HepG2 (cell line): ENCODE data around the gene CNOT2. TPM values are rescaled to one million over a fixed set of nuclear protein-coding genes. Genes with fewer than 3 reads are reported as not detected.

ENCODE experiments used
- ATAC-seq: fragments of 200-7000 bp; cut with Tn5 transposase; 3 replicates; pipeline ENCODE4 v1.9.1; 2020; ENCODE audit warnings: mild to moderate bottlenecking, moderate library complexity
- BruUV-seq: library from RNA; stranded (reverse); fragments of 400-500 nt; replicated peaks from 2 replicates; lab custom pipeline; 2021; lab: Mats Ljungman, UMichigan
- CTCF ChIA-PET: fragments of 300-600 bp; formaldehyde crosslinking; extraction: SDS; loops from one replicate; lab custom pipeline; 2021; ENCODE audit warnings: low total read pairs, inconsistent platforms, low intra/inter-chr PET ratio; lab: Yijun Ruan, JAX
- POLR2A ChIA-PET: fragments of 350-600 bp; sonication (Branson Sonifier 250); formaldehyde crosslinking; loops from one replicate; lab custom pipeline; 2020; ENCODE audit warnings: antibody characterized with exemption, inconsistent platforms; lab: Yijun Ruan, JAX
- DNase-seq: peaks from one replicate; pipeline ENCODE4 v3.0.0-alpha.2; 2015; ENCODE audit warnings: low spot score
- FAIRE-seq: peaks from 3 replicates; lab custom pipeline; 2011; peaks lifted over from hg19 to GRCh38; lab: Jason Lieb, UNC
- H2AFZ ChIP-seq: one replicate; pipeline ENCODE4 v1.6.1; 2011; ENCODE audit warnings: low read length, inconsistent platforms
- H3K27ac ChIP-seq: fragments of 300-600 bp; 3 replicates; pipeline ENCODE4 v1.8.0; 2011; ENCODE audit warnings: mixed run types, mild to moderate bottlenecking, mixed read lengths, low read length, inconsistent platforms; ENCODE audit not compliant: insufficient read depth; ENCODE audit errors: extremely low read length
- H3K27me3 ChIP-seq, 2 experiments: fragments of 200-600 bp in 1 of 2; 2 replicates in 1 of 2; 3 replicates in 1 of 2; pipeline versions ENCODE4 v1.6.0 to v1.8.0; 2011; ENCODE audit warnings: low read length in 2 of 2, mild to moderate bottlenecking in 2 of 2, moderate library complexity in 2 of 2, inconsistent platforms in 1 of 2; ENCODE audit not compliant: insufficient read depth in 2 of 2, control insufficient read depth in 1 of 2
- H3K36me3 ChIP-seq, 2 experiments: fragments of 200-600 bp in 1 of 2; replicated peaks in 1 of 2; 2 replicates in 1 of 2; 3 replicates in 1 of 2; pipeline versions ENCODE4 v1.5.1 to v1.8.0; 2011; ENCODE audit warnings: low read length in 2 of 2, inconsistent platforms in 1 of 2; ENCODE audit not compliant: insufficient read depth in 2 of 2, control insufficient read depth in 1 of 2
- H3K4me1 ChIP-seq: 2 replicates; pipeline ENCODE4 v1.5.1; 2012; ENCODE audit warnings: low read length, inconsistent platforms; ENCODE audit not compliant: insufficient read depth
- H3K4me2 ChIP-seq: 2 replicates; pipeline ENCODE4 v1.6.0; 2011; ENCODE audit warnings: low read depth, low read length, inconsistent platforms
- H3K4me3 ChIP-seq, 3 experiments: fragments of 200-600 bp in 1 of 3; sonication (generic), shearing (Covaris generic) in 1 of 3; replicated peaks in 1 of 3; 2 replicates each; pipeline ENCODE4 v1.5.1; 2011 to 2016; ENCODE audit warnings: low read length in 3 of 3, inconsistent platforms in 2 of 3, low read depth in 2 of 3, mild to moderate bottlenecking in 2 of 3, control low read depth in 1 of 3, mixed read lengths in 1 of 3; ENCODE audit not compliant: insufficient read depth in 1 of 3
- H3K79me2 ChIP-seq: one replicate; pipeline ENCODE4 v1.6.1; 2011; ENCODE audit warnings: low read length, inconsistent platforms; ENCODE audit not compliant: insufficient read depth
- H3K9ac ChIP-seq: 2 replicates; pipeline ENCODE4 v1.6.0; 2011; ENCODE audit warnings: mild to moderate bottlenecking, low read depth, low read length, inconsistent platforms; ENCODE audit not compliant: insufficient read depth
- H3K9me3 ChIP-seq: 2 replicates; pipeline ENCODE4 v1.5.1; 2012; ENCODE audit warnings: mild to moderate bottlenecking, low read length
- H4K20me1 ChIP-seq: 2 replicates; pipeline ENCODE4 v1.6.0; 2011; ENCODE audit warnings: inconsistent platforms, mild to moderate bottlenecking, low read length, moderate library complexity; ENCODE audit not compliant: insufficient read depth
- AHR ChIP-seq: IDR thresholded peaks from 2 replicates; pipeline ENCODE4 v1.6.1; 2018; ENCODE audit warnings: missing genetic modification reagents, missing compliant biosample characterization
- CEBPB ChIP-seq: IDR thresholded peaks from 2 replicates; pipeline ENCODE4 v1.6.1; 2011; ENCODE audit warnings: low read depth, low read length, improper control_type of control experiment, borderline replicate concordance
- CEBPG ChIP-seq: IDR thresholded peaks from 2 replicates; pipeline ENCODE4 v1.6.1; 2016
- HES4 ChIP-seq: sonication (generic); formaldehyde crosslinking; IDR thresholded peaks from 2 replicates; pipeline ENCODE4 v1.9.0; 2021; ENCODE audit warnings: mild to moderate bottlenecking, missing genetic modification reagents, borderline replicate concordance
- JUNB ChIP-seq: sonication (generic); formaldehyde crosslinking; IDR thresholded peaks from 2 replicates; pipeline ENCODE4 v1.8.0; 2022; ENCODE audit warnings: missing genetic modification reagents, mild to moderate bottlenecking, borderline replicate concordance
- RELA ChIP-seq: sonication (generic); formaldehyde crosslinking; IDR thresholded peaks from 2 replicates; pipeline ENCODE4 v1.4.0; 2020; ENCODE audit warnings: missing genetic modification reagents
- RXRB ChIP-seq: IDR thresholded peaks from 2 replicates; pipeline ENCODE4 v1.6.1; 2016; ENCODE audit warnings: borderline replicate concordance, missing genetic modification reagents, missing compliant biosample characterization
- ZNF30 ChIP-seq: sonication (generic); formaldehyde crosslinking; IDR thresholded peaks from 2 replicates; pipeline ENCODE4 v1.5.0; 2020; ENCODE audit warnings: mild to moderate bottlenecking, missing genetic modification reagents
- ZNF652 ChIP-seq: IDR thresholded peaks from 2 replicates; pipeline ENCODE4 v1.6.1; 2016; ENCODE audit warnings: low read depth, borderline replicate concordance
- WGBS: methylation state at CpG from one replicate; pipeline ENCODE4 v1.1.6; 2017; ENCODE audit warnings: low lambda C conversion rate; 5-methylcytosine and 5-hydroxymethylcytosine counted together
- in situ Hi-C: cut with HindIII; loops from 2 replicates; pipeline ENCODE4 v1.10.0; 2017; ENCODE audit warnings: low pct_unique_long_range_greater_than_20kb; ENCODE audit not compliant: extremely low pct_ligation_motif_present
- intact Hi-C: fragments of 100-400 bp; cut with micrococcal nuclease; formaldehyde crosslinking; loops from one replicate; pipeline ENCODE4 v1.10.0; 2022; ENCODE audit not compliant: unreplicated experiment
- polyA plus RNA-seq, 8 experiments: library from polyadenylated mRNA; depleted of rRNA in 3 of 8; stranded (reverse) in 7 of 8; unstranded in 1 of 8; fragments of >200 nt; fragmentation: Illumina TruSeq in 4 of 8; extraction: Trizol in 4 of 8; gene quantifications; 2 replicates each; pipeline versions ENCODE4 v1.2.1 to v1.2.3, GENCODE V29; 2011 to 2016; ENCODE audit warnings: low read depth in 4 of 8, missing spikeins in 1 of 8, mixed read lengths in 1 of 8; ENCODE audit not compliant: insufficient read depth in 1 of 8
- total RNA-seq, 5 experiments: library from RNA; depleted of rRNA; stranded (reverse); fragments of >200 nt; fragmentation: Illumina TruSeq; extraction: Trizol; gene quantifications; 2 replicates each; pipeline ENCODE4 v1.2.3, GENCODE V29; 2016; ENCODE audit warnings: low read depth in 1 of 5

CNOT2 gene
- total and polyA plus RNA-seq, 2 of the 13 experiments (the other 11 are each of a cell fraction or from before 2014, with no cell fraction given) = 54.5 to 76.6 TPM

- intact Hi-C loops = no loop called here
- Histone ChIP-seq H3K36me3 (no peaks in the 10 kb centered on the region), H2AFZ (no peak overlapping the region), H3K4me2 (no peak overlapping the region), H3K4me3 (no peak overlapping the region), H4K20me1 (no peaks in the 10 kb centered on the region), H3K79me2 (no peaks in the 10 kb centered on the region), H3K9ac (no peak overlapping the region), H3K27me3 (no peaks in the 10 kb centered on the region), H3K9me3 (no peaks in the 10 kb centered on the region), H3K4me1 (no peaks in the 10 kb centered on the region), H3K27ac (no peak overlapping the region)
- POLR2A ChIA-PET = no interaction called here
- FAIRE-seq = no peak
- no peak for DNase-seq
- BruUV-seq = no TSS peak
- no peak for ATAC-seq
- in situ Hi-C loops = no loop called here
- 19% methylated on average over 1 of the region's 1 CpG for WGBS
- TF ChIP-seq RXRB (CRISPR knock-in tag) (no peak), HES4 (no peak), AHR (CRISPR knock-in tag) (no peak), RELA (CRISPR knock-in tag) (no peak), JUNB (CRISPR knock-in tag) (no peak), ZNF652 (no peak)
- TF ChIP-seq, all 625 proteins: peak for 0
- CTCF ChIA-PET = no interaction called here
Observed at GRCh38 chr12:70379846-70380245, 136.6 kb downstream of the CNOT2 start.

GRCh38 chr12:70383484-70383883 lies 140.3 kb downstream of the CNOT2 start:
- TF ChIP-seq ZNF30 (CRISPR knock-in tag) (no peak), CEBPB (peak; percentile 16; the same call in 1 of the 2 replicates), CEBPG (CRISPR knock-in tag) (0 out of 2 replicates have a peak, but pooled peaks have one; percentile 13)
- no peak for FAIRE-seq
- Histone ChIP-seq H2AFZ (no peak overlapping the region), H3K4me3 (no peak overlapping the region), H3K4me1 (no peaks in the 10 kb centered on the region), H4K20me1 (no peaks in the 10 kb centered on the region), H3K27me3 (no peaks in the 10 kb centered on the region), H3K79me2 (no peaks in the 10 kb centered on the region), H3K9ac (no peak overlapping the region), H3K4me2 (no peak overlapping the region), H3K9me3 (no peaks in the 10 kb centered on the region), H3K36me3 (no peaks in the 10 kb centered on the region), H3K27ac (no peak overlapping the region)
- no peak for DNase-seq
- no peak for ATAC-seq
- WGBS = 72% methylated on average over 4 of the region's 4 CpGs
- ChIA-PET CTCF (no interaction called here), POLR2A (no interaction called here)
- BruUV-seq = no TSS peak
- in situ Hi-C loops = no loop called here
- intact Hi-C loops = no loop called here
